ENCODE results near the gene NCOA6.

DNA sequence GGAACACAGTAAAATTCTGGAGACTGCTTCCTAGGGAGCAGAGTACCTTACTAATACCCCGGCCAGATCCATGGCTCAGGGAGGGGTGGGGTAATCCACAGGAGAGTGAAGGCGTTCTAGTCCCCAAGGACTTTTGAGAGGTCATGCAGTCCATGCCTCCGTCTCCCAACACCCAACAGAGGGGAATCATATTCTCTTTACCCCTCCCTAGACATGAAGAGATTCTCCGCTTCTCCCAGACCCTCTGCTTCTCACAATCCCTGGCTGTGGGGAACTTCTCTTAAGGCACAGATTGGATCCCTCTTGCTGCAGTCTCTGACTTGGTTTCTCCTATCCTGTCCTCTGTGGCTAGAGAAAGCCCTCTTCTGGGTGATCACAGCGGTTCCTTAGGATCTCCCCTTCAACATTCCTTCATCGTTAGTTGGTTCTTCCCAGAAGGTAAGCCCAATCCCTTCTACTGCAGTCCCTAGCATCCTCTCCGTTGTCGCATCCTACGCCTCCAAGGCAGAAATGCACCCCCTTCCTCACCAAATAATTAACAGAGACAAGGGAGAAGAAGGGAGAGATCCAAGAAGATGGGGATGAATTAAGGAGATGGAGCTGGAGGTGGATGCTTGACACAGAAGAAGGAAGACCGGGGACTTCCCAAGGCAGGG lies 46.6 kb upstream of the NCOA6 start:
- no peak for TF ChIP-seq POLR2A (IDR thresholded peaks at IDR 0.05; ENCODE audit: low read length)
- no peak for TF ChIP-seq GATA1 (IDR thresholded peaks at IDR 0.05; ENCODE audit: low read depth, low read length)
